MCF 10A (cell line): ENCODE data around the gene OBSL1. TPM values are rescaled to one million over a fixed set of nuclear protein-coding genes. Genes with fewer than 3 reads are reported as not detected.

Experiments
- BruUV-seq: library from RNA; stranded (reverse); fragments of 400-500 nt; replicated peaks from 2 replicates; lab custom pipeline; 2021; lab: Mats Ljungman, UMichigan
- CTCF ChIA-PET: fragments of 300-600 bp; sonication (Branson Sonifier 250); formaldehyde crosslinking; extraction: SDS; loops from one replicate; lab custom pipeline; 2021; ENCODE audit warnings: antibody characterized with exemption, inconsistent platforms; lab: Yijun Ruan, JAX
- POLR2A ChIA-PET: fragments of 300-600, 350-650 bp; sonication (Branson Sonifier 250); formaldehyde crosslinking; extraction: SDS; loops from one replicate; lab custom pipeline; 2020; ENCODE audit warnings: antibody characterized with exemption, inconsistent platforms; lab: Yijun Ruan, JAX
- DNase-seq: peaks from one replicate; pipeline ENCODE4 v3.0.0-alpha.2; 2018; ENCODE audit not compliant: unreplicated experiment
- H3K27ac Mint-ChIP-seq: one replicate; pipeline ENCODE4 v1.8.0; 2022; ENCODE audit warnings: mild to moderate bottlenecking, low read depth, mixed read lengths; ENCODE audit not compliant: unreplicated experiment
- H3K27me3 Mint-ChIP-seq: one replicate; pipeline ENCODE4 v1.8.0; 2022; ENCODE audit warnings: mixed read lengths; ENCODE audit not compliant: insufficient read depth, unreplicated experiment
- H3K36me3 Mint-ChIP-seq: one replicate; pipeline ENCODE4 v1.8.0; 2022; ENCODE audit warnings: mild to moderate bottlenecking, moderate library complexity, mixed read lengths; ENCODE audit not compliant: insufficient read depth, unreplicated experiment
- H3K4me1 Mint-ChIP-seq: one replicate; pipeline ENCODE4 v1.8.0; 2022; ENCODE audit warnings: mixed read lengths; ENCODE audit not compliant: insufficient read depth, unreplicated experiment
- H3K4me3 Mint-ChIP-seq: one replicate; pipeline ENCODE4 v1.8.0; 2022; ENCODE audit warnings: mild to moderate bottlenecking, moderate library complexity, mixed read lengths; ENCODE audit not compliant: unreplicated experiment
- H3K9me3 Mint-ChIP-seq: one replicate; pipeline ENCODE4 v1.8.0; 2022; ENCODE audit warnings: mixed read lengths; ENCODE audit not compliant: unreplicated experiment
- intact Hi-C: fragments of 100-400 bp; cut with micrococcal nuclease; formaldehyde crosslinking; loops from 2 replicates; pipeline ENCODE4 v1.14.1; 2022
- total RNA-seq: library from RNA; stranded (reverse); gene quantifications from 2 replicates; pipeline ENCODE4 v1.2.3, GENCODE V29; 2022
- TF ChIP-seq, protein P1 (sequence below): fragments of 200-600 bp; IDR thresholded peaks from one replicate; pipeline ENCODE4 v1.8.0; 2022; ENCODE audit warnings: antibody characterized with exemption, mild to moderate bottlenecking; ENCODE audit not compliant: unreplicated experiment

OBSL1 gene
- total RNA-seq, 1 experiment from 2014 or later, result 29.0 TPM

- TF ChIP-seq, protein P1, sequence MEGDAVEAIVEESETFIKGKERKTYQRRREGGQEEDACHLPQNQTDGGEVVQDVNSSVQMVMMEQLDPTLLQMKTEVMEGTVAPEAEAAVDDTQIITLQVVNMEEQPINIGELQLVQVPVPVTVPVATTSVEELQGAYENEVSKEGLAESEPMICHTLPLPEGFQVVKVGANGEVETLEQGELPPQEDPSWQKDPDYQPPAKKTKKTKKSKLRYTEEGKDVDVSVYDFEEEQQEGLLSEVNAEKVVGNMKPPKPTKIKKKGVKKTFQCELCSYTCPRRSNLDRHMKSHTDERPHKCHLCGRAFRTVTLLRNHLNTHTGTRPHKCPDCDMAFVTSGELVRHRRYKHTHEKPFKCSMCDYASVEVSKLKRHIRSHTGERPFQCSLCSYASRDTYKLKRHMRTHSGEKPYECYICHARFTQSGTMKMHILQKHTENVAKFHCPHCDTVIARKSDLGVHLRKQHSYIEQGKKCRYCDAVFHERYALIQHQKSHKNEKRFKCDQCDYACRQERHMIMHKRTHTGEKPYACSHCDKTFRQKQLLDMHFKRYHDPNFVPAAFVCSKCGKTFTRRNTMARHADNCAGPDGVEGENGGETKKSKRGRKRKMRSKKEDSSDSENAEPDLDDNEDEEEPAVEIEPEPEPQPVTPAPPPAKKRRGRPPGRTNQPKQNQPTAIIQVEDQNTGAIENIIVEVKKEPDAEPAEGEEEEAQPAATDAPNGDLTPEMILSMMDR, result no peak
- no peak for DNase-seq
- ChIA-PET POLR2A (interaction anchor here (0.9 to 1.7 kb wide), 2 partner anchors 9 to 23 kb away, joined by 3 to 8 read pairs; partner anchors contain the start of gene STK11IP), CTCF (interaction anchor here (0.6 to 1.7 kb wide), 3 partner anchors 14 to 1303 kb away, joined by 3 to 6 read pairs (median 3); no protein-coding TSS in a partner anchor)
- Mint-ChIP-seq H3K4me1 (peaks cover 14% of the 10 kb centered on the region), H3K9me3 (no peaks in the 10 kb centered on the region), H3K27me3 (no peaks in the 10 kb centered on the region), H3K27ac (no peak overlapping the region), H3K4me3 (no peak overlapping the region), H3K36me3 (peaks cover 7% of the 10 kb centered on the region)
- intact Hi-C loops, result no loop called here
- BruUV-seq, result no TSS peak
These were observed 3.4 kb upstream of the OBSL1 start for GRCh38 chr2:219574484-219575311.

- Mint-ChIP-seq H3K4me1 (peaks cover 7% of the 10 kb centered on the region), H3K27me3 (no peaks in the 10 kb centered on the region), H3K36me3 (peaks cover 14% of the 10 kb centered on the region), H3K27ac (no peak overlapping the region), H3K4me3 (no peak overlapping the region), H3K9me3 (no peaks in the 10 kb centered on the region)
- ChIA-PET POLR2A (interaction anchor here (1.7 kb wide), 1 partner anchor 24 kb away, joined by 8 read pairs; the partner anchor contains the start of gene STK11IP), CTCF (interaction anchor here (0.6 to 1.7 kb wide), 4 partner anchors 13 to 1307 kb away, joined by 4 to 6 read pairs (median 4); no protein-coding TSS in a partner anchor)
- TF ChIP-seq, protein P1, result no peak
- intact Hi-C loops, result no loop called here
- BruUV-seq, result no TSS peak
- DNase-seq, result no peak
These were observed 1.8 kb upstream of the OBSL1 start for GRCh38 chr2:219573166-219573565.

- intact Hi-C loops, result no loop called here
- POLR2A ChIA-PET, result interaction anchor here (1.6 to 2.8 kb wide), 4 partner anchors 25 to 116 kb away, joined by 8 to 49 read pairs (median 13); partner anchors contain the start of genes CHPF, STK11IP and TMEM198
- no peaks in the 10 kb centered on the region for H3K27me3 Mint-ChIP-seq
- H3K4me1 Mint-ChIP-seq, result peaks cover 7% of the 10 kb centered on the region
- peaks cover 19% of the 10 kb centered on the region for H3K36me3 Mint-ChIP-seq
- CTCF ChIA-PET, result interaction anchor here (0.6 to 2.3 kb wide), 4 partner anchors 12 to 1307 kb away, joined by 3 to 23 read pairs (median 4); no protein-coding TSS in a partner anchor
- no peaks in the 10 kb centered on the region for H3K9me3 Mint-ChIP-seq
- no TSS peak for BruUV-seq
- TF ChIP-seq, protein P1, result no peak
- DNase-seq, result no peak
- H3K4me3 Mint-ChIP-seq, result peak within 1 kb of the TSS; percentile 49
- H3K27ac Mint-ChIP-seq, result no peak within 1 kb of the TSS
These were observed 1.1 kb upstream of the OBSL1 start, which contains the start of gene INHA for GRCh38 chr2:219572237-219573001. Gene INHA (plus strand): TSS chr2:219572310. CDS start chr2:219572375, 65 bp downstream.
